Thyroid gland (tissue), 4 donors: Measurements from ENCODE around the gene HELQ.

Source experiments
- POLR2A ChIP-seq, 2 donors: fragments of 450-650 bp; IDR thresholded peaks; one replicate each; pipeline ENCODE4 v1.6.1; 2017; ENCODE audit warnings: antibody characterized with exemption in 2 of 2, mild to moderate bottlenecking in 2 of 2, moderate library complexity in 1 of 2
- TF ChIP-seq, protein P1 (sequence below), 6 experiments: fragments of 200-600 bp in 3 of 6; fragments of 450-650 bp in 3 of 6; sonication (generic) in 3 of 6; IDR thresholded peaks; one replicate each; pipeline ENCODE4 v1.5.1; 2016 to 2019; ENCODE audit warnings: antibody characterized with exemption in 6 of 6, mild to moderate bottlenecking in 2 of 6, inconsistent platforms in 1 of 6, moderate library complexity in 1 of 6

DNA sequence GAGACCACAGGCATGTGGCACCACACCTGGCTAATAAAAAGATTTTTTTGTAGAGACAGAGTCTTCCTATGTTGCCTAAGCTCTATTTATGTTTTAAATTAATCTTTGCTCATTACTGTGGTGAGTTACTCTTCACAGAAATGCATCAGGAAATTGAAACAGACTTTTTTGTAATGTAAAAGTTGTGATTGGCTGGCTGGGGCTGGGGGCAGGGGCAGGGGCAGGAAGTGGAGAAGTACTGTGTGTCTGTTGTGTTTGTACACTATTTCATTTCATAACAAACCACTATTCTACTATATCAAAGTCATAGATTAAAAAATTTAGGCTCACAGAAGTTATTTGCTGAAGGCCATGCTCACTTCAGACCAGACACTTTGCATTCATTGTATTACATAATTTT lies 48.4 kb upstream of the HELQ start:
- TF ChIP-seq, protein P1, sequence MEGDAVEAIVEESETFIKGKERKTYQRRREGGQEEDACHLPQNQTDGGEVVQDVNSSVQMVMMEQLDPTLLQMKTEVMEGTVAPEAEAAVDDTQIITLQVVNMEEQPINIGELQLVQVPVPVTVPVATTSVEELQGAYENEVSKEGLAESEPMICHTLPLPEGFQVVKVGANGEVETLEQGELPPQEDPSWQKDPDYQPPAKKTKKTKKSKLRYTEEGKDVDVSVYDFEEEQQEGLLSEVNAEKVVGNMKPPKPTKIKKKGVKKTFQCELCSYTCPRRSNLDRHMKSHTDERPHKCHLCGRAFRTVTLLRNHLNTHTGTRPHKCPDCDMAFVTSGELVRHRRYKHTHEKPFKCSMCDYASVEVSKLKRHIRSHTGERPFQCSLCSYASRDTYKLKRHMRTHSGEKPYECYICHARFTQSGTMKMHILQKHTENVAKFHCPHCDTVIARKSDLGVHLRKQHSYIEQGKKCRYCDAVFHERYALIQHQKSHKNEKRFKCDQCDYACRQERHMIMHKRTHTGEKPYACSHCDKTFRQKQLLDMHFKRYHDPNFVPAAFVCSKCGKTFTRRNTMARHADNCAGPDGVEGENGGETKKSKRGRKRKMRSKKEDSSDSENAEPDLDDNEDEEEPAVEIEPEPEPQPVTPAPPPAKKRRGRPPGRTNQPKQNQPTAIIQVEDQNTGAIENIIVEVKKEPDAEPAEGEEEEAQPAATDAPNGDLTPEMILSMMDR (IDR thresholded peaks at IDR 0.05), result no peak
- TF ChIP-seq POLR2A (IDR thresholded peaks at IDR 0.05), result no peak
